GM23338 (cell line): ENCODE data around the gene CFAP97D2. TPM values are rescaled to one million over a fixed set of nuclear protein-coding genes. Genes with fewer than 3 reads are reported as not detected.

Source experiments
- ATAC-seq: fragments of 200-7000 bp; cut with Tn5 transposase; 3 replicates; pipeline ENCODE4 v1.9.1; 2020
- DNase-seq: peaks from one replicate; pipeline ENCODE4 v3.0.0-alpha.2; 2015; ENCODE audit warnings: low spot score
- H2AFZ ChIP-seq: fragments of 200-600 bp; sonication (generic); 2 replicates; pipeline ENCODE4 v1.8.0; 2016; ENCODE audit warnings: antibody characterized with exemption, mild to moderate bottlenecking, moderate library complexity
- H3F3A ChIP-seq: fragments of 200-600 bp; sonication (generic); replicated peaks from 2 replicates; pipeline ENCODE4 v1.8.0; 2017; ENCODE audit warnings: antibody characterized with exemption, mixed run types, low read depth
- H3K27ac ChIP-seq: fragments of 200-600 bp; sonication (generic); 2 replicates; pipeline ENCODE4 v1.6.1; 2016; ENCODE audit warnings: low read depth
- H3K27me3 ChIP-seq: fragments of 200-600 bp; sonication (generic); 2 replicates; pipeline ENCODE4 v1.8.0; 2016; ENCODE audit warnings: mild to moderate bottlenecking, mixed run types, moderate library complexity; ENCODE audit not compliant: insufficient read depth
- H3K36me3 ChIP-seq: fragments of 200-600 bp; sonication (generic); 2 replicates; pipeline ENCODE4 v1.8.0; 2016; ENCODE audit warnings: mild to moderate bottlenecking; ENCODE audit not compliant: insufficient read depth
- H3K4me1 ChIP-seq: fragments of 200-600 bp; sonication (generic); 2 replicates; pipeline ENCODE4 v1.8.0; 2016; ENCODE audit warnings: mild to moderate bottlenecking, moderate library complexity; ENCODE audit not compliant: insufficient read depth
- H3K4me2 ChIP-seq: fragments of 200-600 bp; sonication (generic); 2 replicates; pipeline ENCODE4 v1.7.1; 2017; ENCODE audit warnings: mixed run types
- H3K4me3 ChIP-seq: fragments of 200-600 bp; sonication (generic); 2 replicates; pipeline ENCODE4 v1.6.1; 2016; ENCODE audit warnings: mixed run types
- H3K79me2 ChIP-seq: fragments of 200-600 bp; sonication (generic); replicated peaks from 2 replicates; pipeline ENCODE4 v1.8.0; 2017; ENCODE audit warnings: mild to moderate bottlenecking; ENCODE audit not compliant: insufficient read depth
- H3K9me2 ChIP-seq: fragments of 200-600 bp; sonication (generic); 2 replicates; pipeline ENCODE4 v1.8.0; 2017; ENCODE audit not compliant: insufficient read depth
- H4K20me1 ChIP-seq: fragments of 200-600 bp; sonication (generic); replicated peaks from 2 replicates; pipeline ENCODE4 v1.8.0; 2017; ENCODE audit warnings: mild to moderate bottlenecking; ENCODE audit not compliant: insufficient read depth
- H3K27ac Mint-ChIP-seq: 2 replicates; pipeline ENCODE4 v1.8.0; 2020; ENCODE audit warnings: inconsistent platforms, mild to moderate bottlenecking, moderate library complexity, mixed read lengths
- H3K27me3 Mint-ChIP-seq: 3 replicates; pipeline ENCODE4 v1.8.0; 2022; ENCODE audit warnings: low read depth, mild to moderate bottlenecking, moderate library complexity, mixed read lengths, inconsistent platforms; ENCODE audit not compliant: insufficient read depth, poor library complexity
- H3K36me3 Mint-ChIP-seq: 3 replicates; pipeline ENCODE4 v1.8.0; 2021; ENCODE audit warnings: low read depth, mild to moderate bottlenecking, inconsistent platforms, moderate library complexity, mixed read lengths
- H3K4me1 Mint-ChIP-seq: 3 replicates; pipeline ENCODE4 v1.8.0; 2020; ENCODE audit warnings: mild to moderate bottlenecking, inconsistent platforms, mixed read lengths
- H3K4me3 Mint-ChIP-seq: 3 replicates; pipeline ENCODE4 v1.8.0; 2021; ENCODE audit warnings: moderate library complexity, mild to moderate bottlenecking, inconsistent platforms, mixed read lengths
- H3K9me3 Mint-ChIP-seq: 3 replicates; pipeline ENCODE4 v1.8.0; 2020; ENCODE audit warnings: moderate library complexity, mild to moderate bottlenecking, inconsistent platforms, mixed read lengths
- CTCF ChIP-seq, 2 experiments: fragments of 200-600 bp in 1 of 2; sonication (generic) in 1 of 2; conservative IDR thresholded peaks; 2 replicates each; pipeline versions ENCODE4 v1.5.1 to v1.6.1; 2016 to 2017; ENCODE audit warnings: antibody characterized with exemption in 2 of 2, low read depth in 2 of 2, mild to moderate bottlenecking in 2 of 2, moderate library complexity in 1 of 2
- EZH2phosphoT487 ChIP-seq: fragments of 200-600 bp; sonication (generic); IDR thresholded peaks from one replicate; pipeline ENCODE4 v1.8.1; 2018; ENCODE audit warnings: antibody characterized with exemption; ENCODE audit not compliant: unreplicated experiment
- POLR2AphosphoS5 ChIP-seq: IDR thresholded peaks from 2 replicates; pipeline ENCODE4 v1.6.1; 2016; ENCODE audit warnings: antibody characterized with exemption, low read depth
- STAT1 ChIP-seq: IDR thresholded peaks from one replicate; pipeline ENCODE4 v1.6.1; 2016; ENCODE audit warnings: antibody characterized with exemption; ENCODE audit not compliant: unreplicated experiment
- ZNF114 ChIP-seq: fragments of 250-450 bp; sonication (Bioruptor Pico); IDR thresholded peaks from 2 replicates; pipeline ENCODE4 v1.5.0; 2020; ENCODE audit warnings: mild to moderate bottlenecking, moderate library complexity
- ZNF462 ChIP-seq: fragments of 250-450 bp; sonication (Bioruptor Pico); IDR thresholded peaks from 2 replicates; pipeline ENCODE4 v1.5.0; 2020; ENCODE audit warnings: mild to moderate bottlenecking, moderate library complexity
- polyA plus RNA-seq: library from polyadenylated mRNA; unstranded; fragments of >200 nt; fragmentation: Nextera tagmentation; extraction: Ambion mirVana; gene quantifications from 2 replicates; pipeline ENCODE4 v1.2.1, GENCODE V29; 2016
- total RNA-seq: library from RNA; depleted of rRNA; stranded (reverse); fragments of >200 nt; shearing (Covaris generic); gene quantifications from 2 replicates; pipeline ENCODE4 v1.2.3, GENCODE V29; 2014

The CFAP97D2 gene
- total and polyA plus RNA-seq, 2 experiments from 2014 or later = not detected

DNA sequence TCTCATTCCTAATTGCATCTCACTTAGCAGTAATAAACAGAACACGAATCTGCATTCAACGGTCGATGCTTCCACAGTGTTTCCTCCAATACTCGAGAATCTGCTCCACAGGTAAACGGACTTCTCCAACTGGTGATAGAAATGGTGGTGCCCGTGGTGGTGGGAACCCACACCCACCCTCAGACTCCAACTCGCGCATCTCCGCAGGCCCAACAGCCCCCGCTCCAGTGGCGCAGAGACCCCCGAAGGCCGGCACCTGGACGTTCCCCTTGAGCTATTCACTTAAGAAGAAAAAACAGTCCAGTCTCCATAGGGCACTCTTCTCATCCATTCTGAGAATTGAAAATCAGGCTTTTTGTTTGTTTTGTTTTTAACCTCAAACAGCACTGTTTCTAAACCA is 32.9 kb upstream of the CFAP97D2 start:
- Histone ChIP-seq H3K4me3 (no peak overlapping the region), H3K4me2 (no peak overlapping the region), H3K27ac (no peak overlapping the region), H3K79me2 (no peaks in the 10 kb centered on the region), H3K4me1 (no peaks in the 10 kb centered on the region), H4K20me1 (no peaks in the 10 kb centered on the region), H3K36me3 (no peaks in the 10 kb centered on the region), H3K27me3 (no peaks in the 10 kb centered on the region), H3F3A (no peaks in the 10 kb centered on the region), H2AFZ (no peak overlapping the region), H3K9me2 (no peaks in the 10 kb centered on the region)
- no peak for DNase-seq
- Mint-ChIP-seq H3K9me3 (no peaks in the 10 kb centered on the region), H3K27me3 (peaks cover 9% of the 10 kb centered on the region), H3K4me1 (peaks cover 10% of the 10 kb centered on the region), H3K36me3 (no peaks in the 10 kb centered on the region), H3K27ac (no peak overlapping the region), H3K4me3 (no peak overlapping the region; the same call in 2 of the 3 replicates)
- TF ChIP-seq POLR2AphosphoS5 (no peak), ZNF114 (CRISPR knock-in tag) (no peak), ZNF462 (CRISPR knock-in tag) (no peak), EZH2phosphoT487 (no peak)
- no peak for ATAC-seq

GRCh38 chr13:114146629-114147028 is 32.4 kb upstream of the CFAP97D2 start:
- no peaks in the 10 kb centered on the region for H3K36me3 ChIP-seq
- no peaks in the 10 kb centered on the region for H3K9me2 ChIP-seq
- Mint-ChIP-seq H3K4me3 (no peak overlapping the region), H3K36me3 (no peaks in the 10 kb centered on the region), H3K27ac (0 out of 2 replicates have a peak overlapping the region, but pooled peaks have one; percentile 19), H3K4me1 (peaks cover 10% of the 10 kb centered on the region), H3K9me3 (no peaks in the 10 kb centered on the region), H3K27me3 (peaks cover 9% of the 10 kb centered on the region)
- no peaks in the 10 kb centered on the region for H3K4me1 ChIP-seq
- H3K79me2 ChIP-seq = no peaks in the 10 kb centered on the region
- no peak overlapping the region for H2AFZ ChIP-seq
- peak in 1 of 2 experiments; percentile 52; a peak in 3 of 4 replicates for TF ChIP-seq CTCF (conservative IDR thresholded peaks at IDR 0.05; ENCODE audit: low read depth in 2 of 2)
- no peak for TF ChIP-seq POLR2AphosphoS5
- TF ChIP-seq STAT1 = no peak
- DNase-seq (peak; percentile 62), ATAC-seq (peak; percentile 87)
- no peaks in the 10 kb centered on the region for H3K27me3 ChIP-seq
- no peak overlapping the region for H3K27ac ChIP-seq
- H3K4me3 ChIP-seq = no peak overlapping the region
- H3F3A ChIP-seq = no peaks in the 10 kb centered on the region
- no peaks in the 10 kb centered on the region for H4K20me1 ChIP-seq
- no peak overlapping the region for H3K4me2 ChIP-seq
